Measurements from ENCODE around the gene RTN4RL1. TPM values are rescaled to one million over a fixed set of nuclear protein-coding genes. Genes with fewer than 3 reads are reported as not detected.

RTN4RL1 gene
- total RNA-seq, 4 donors from 2014 or later = 0.50 to 0.86 (median 0.67) TPM

GRCh38 chr17:2042390-2042847 is 17.3 kb upstream of the RTN4RL1 start:
- TF ChIP-seq POLR2A (IDR thresholded peaks at IDR 0.05; ENCODE audit: low read depth) (no peak), CTCF (IDR thresholded peaks at IDR 0.05) (peak in 1 of 3 experiments; percentile 15)
- H3K36me3 ChIP-seq = peaks cover 6 to 49% (median 36%) of the 10 kb centered on the region in 4 donors
- intact Hi-C loops (cut with DNase I) = loop anchor here (5.0 kb wide), 1 partner anchor 135 kb away; no protein-coding TSS in a partner anchor

GRCh38 chr17:2041561-2042389 is 16.6 kb upstream of the RTN4RL1 start, which contains the start of gene OVCA2:
Gene OVCA2 (plus strand): TSS chr17:2042022. CDS start chr17:2042048, 26 bp downstream.
- no peaks in the 10 kb centered on the region for H3K9me3 ChIP-seq
- H3K36me3 ChIP-seq = peaks cover 7 to 55% (median 42%) of the 10 kb centered on the region in 4 donors
- peak within 1 kb of the TSS; percentile 63 to 89 (median 84) for H3K4me3 ChIP-seq
- peak within 1 kb of the TSS; percentile 84 to 95 (median 92) for H3K27ac ChIP-seq (replicated peaks in 1 of 4)
- TF ChIP-seq CTCF (IDR thresholded peaks at IDR 0.05) (peak; percentile 49 to 74 (median 61)), EP300 (IDR thresholded peaks at IDR 0.05) (no peak), POLR2A (IDR thresholded peaks at IDR 0.05; ENCODE audit: low read depth) (no peak), POLR2AphosphoS5 (IDR thresholded peaks at IDR 0.05) (peak; percentile 93)
- intact Hi-C loops (cut with DNase I) = loop anchor here (5.0 kb wide), 1 partner anchor 134 kb away; no protein-coding TSS in a partner anchor
- WGBS = under 1% methylated on average over 45 of the region's 93 CpGs
- DNase-seq (ENCODE audit: extremely low spot score) = peak; percentile 97
- no peaks in the 10 kb centered on the region for H3K27me3 ChIP-seq
- H3K4me1 ChIP-seq = peaks cover 19 to 32% (median 31%) of the 10 kb centered on the region in 4 donors

More at GRCh38 chr17:2042390-2042847, 17.3 kb upstream of the RTN4RL1 start:
- peaks cover 19 to 32% (median 31%) of the 10 kb centered on the region in 4 donors for H3K4me1 ChIP-seq
- no peaks in the 10 kb centered on the region for H3K27me3 ChIP-seq
- H3K27ac ChIP-seq (replicated peaks in 1 of 4) = peak overlapping the region; percentile 84 to 95 (median 92)
- peak overlapping the region; percentile 63 to 89 (median 84) for H3K4me3 ChIP-seq
- no peak for DNase-seq (ENCODE audit: extremely low spot score)
- 19% methylated on average over 17 of the region's 17 CpGs for WGBS
- H3K9me3 ChIP-seq = no peaks in the 10 kb centered on the region

GRCh38 chr17:2040942-2041560 is 15.9 kb upstream of the RTN4RL1 start:
- DNase-seq (ENCODE audit: extremely low spot score) = no peak
- no peaks in the 10 kb centered on the region for H3K9me3 ChIP-seq
- no peaks in the 10 kb centered on the region for H3K27me3 ChIP-seq
- H3K36me3 ChIP-seq = peaks cover 15 to 62% (median 50%) of the 10 kb centered on the region in 4 donors
- H3K4me1 ChIP-seq = peaks cover 19 to 32% (median 31%) of the 10 kb centered on the region in 4 donors
- H3K27ac ChIP-seq (replicated peaks in 1 of 4) = peak overlapping the region; percentile 84 to 95 (median 92)
- peak overlapping the region; percentile 63 to 89 (median 84) for H3K4me3 ChIP-seq
- WGBS = 56% methylated on average over 12 of the region's 16 CpGs
- no peak for TF ChIP-seq POLR2A (IDR thresholded peaks at IDR 0.05; ENCODE audit: low read depth)
- no peak for TF ChIP-seq EP300 (IDR thresholded peaks at IDR 0.05)
- no peak for TF ChIP-seq CTCF (IDR thresholded peaks at IDR 0.05)
- no peak for TF ChIP-seq POLR2AphosphoS5 (IDR thresholded peaks at IDR 0.05)
- intact Hi-C loops (cut with DNase I) = loop anchor here (5.0 kb wide), 1 partner anchor 134 kb away; no protein-coding TSS in a partner anchor

GRCh38 chr17:2040219-2040827 is 15.2 kb upstream of the RTN4RL1 start:
- H3K27ac ChIP-seq (replicated peaks in 1 of 4) = peak overlapping the region in 2 of 4 donors; percentile 84 to 95
- no peak for TF ChIP-seq EP300 (IDR thresholded peaks at IDR 0.05)
- no peak for TF ChIP-seq POLR2A (IDR thresholded peaks at IDR 0.05; ENCODE audit: low read depth)
- no peak for TF ChIP-seq POLR2AphosphoS5 (IDR thresholded peaks at IDR 0.05)
- TF ChIP-seq CTCF (IDR thresholded peaks at IDR 0.05) = no peak
- 63% methylated on average over 3 of the region's 7 CpGs for WGBS

More at GRCh38 chr17:2040219-2040827, 15.2 kb upstream of the RTN4RL1 start:
- peaks cover 22 to 70% (median 55%) of the 10 kb centered on the region in 4 donors for H3K36me3 ChIP-seq
- no peaks in the 10 kb centered on the region for H3K27me3 ChIP-seq
- no peak overlapping the region for H3K4me3 ChIP-seq
- H3K9me3 ChIP-seq = no peaks in the 10 kb centered on the region
- no peak for DNase-seq (ENCODE audit: extremely low spot score)
- intact Hi-C loops (cut with DNase I) = loop anchor here (5.0 kb wide), 1 partner anchor 133 kb away; no protein-coding TSS in a partner anchor
- peaks cover 19 to 32% (median 31%) of the 10 kb centered on the region in 4 donors for H3K4me1 ChIP-seq

Measured in esophagus muscularis mucosa (tissue), 4 donors.